SK-N-SH treated with all-trans-retinoic acid at 6 μM for 48 hours (cell line): ENCODE data around the gene IQSEC1.

Source experiments
- ARNTL ChIP-seq: fragments of 450-650 bp; formaldehyde crosslinking; IDR thresholded peaks from 2 replicates; pipeline ENCODE4 v1.5.0; 2020; ENCODE audit warnings: low read depth, mild to moderate bottlenecking, moderate library complexity, borderline replicate concordance
- BACH2 ChIP-seq: fragments of 250-450 bp; sonication (Bioruptor Pico); IDR thresholded peaks from 2 replicates; pipeline ENCODE4 v1.9.0; 2021; ENCODE audit warnings: mild to moderate bottlenecking, borderline replicate concordance
- CREB5 ChIP-seq: fragments of 250-450 bp; sonication (Bioruptor Pico); IDR thresholded peaks from 2 replicates; pipeline ENCODE4 v1.5.1; 2020; ENCODE audit warnings: low read depth, mild to moderate bottlenecking, moderate library complexity
- CSDC2 ChIP-seq: fragments of 250-450 bp; sonication (Bioruptor Pico); IDR thresholded peaks from 2 replicates; pipeline ENCODE4 v1.5.0; 2020; ENCODE audit warnings: mild to moderate bottlenecking, moderate library complexity
- ISL1 ChIP-seq: fragments of 250-450 bp; sonication (Bioruptor Pico); IDR thresholded peaks from 2 replicates; pipeline ENCODE4 v2.1.2; 2022; ENCODE audit warnings: mild to moderate bottlenecking, moderate library complexity
- ZC3H10 ChIP-seq: fragments of 250-450 bp; sonication (Bioruptor Pico); IDR thresholded peaks from 2 replicates; pipeline ENCODE4 v1.5.1; 2021; ENCODE audit warnings: mild to moderate bottlenecking, moderate library complexity
- ZFP30 ChIP-seq: fragments of 450-650 bp; formaldehyde crosslinking; IDR thresholded peaks from 2 replicates; pipeline ENCODE4 v1.5.0; 2022; ENCODE audit warnings: mild to moderate bottlenecking, moderate library complexity
- ZNF565 ChIP-seq: fragments of 450-650 bp; formaldehyde crosslinking; conservative IDR thresholded peaks from 2 replicates; pipeline ENCODE4 v1.5.0; 2020; ENCODE audit warnings: low read depth, mild to moderate bottlenecking, moderate library complexity

- TF ChIP-seq ZFP30 (CRISPR knock-in tag) (no peak), ZC3H10 (CRISPR knock-in tag) (no peak), BACH2 (CRISPR knock-in tag) (no peak), CSDC2 (CRISPR knock-in tag) (no peak), ZNF565 (CRISPR knock-in tag) (no peak), ISL1 (CRISPR knock-in tag) (no peak), ARNTL (no peak), CREB5 (no peak)
These were observed 82.9 kb downstream of the IQSEC1 start for GRCh38 chr3:12990306-12990705.
